CD14-positive monocyte (primary cell): Measurements from ENCODE around the gene DNAJC3. TPM values are rescaled to one million over a fixed set of nuclear protein-coding genes. Genes with fewer than 3 reads are reported as not detected.
"Not testable (repeated sequence)": the region's sequence is repeated elsewhere in the genome, so short reads cannot be mapped to it uniquely, and the experiment has no call there.

Experiments used
- DNase-seq, 3 donors: peaks; one replicate each; pipeline ENCODE4 v3.0.0-alpha.2; 2011 to 2022
- H2AFZ ChIP-seq: 2 replicates; pipeline ENCODE4 v1.6.0; 2012; ENCODE audit warnings: mild to moderate bottlenecking, low read depth, low read length, inconsistent platforms; ENCODE audit not compliant: insufficient read depth, poor library complexity, severe bottlenecking
- H3K27ac ChIP-seq, 2 donors: 1 replicate in 1 of 2; 2 replicates in 1 of 2; pipeline ENCODE4 v1.5.1; 2012 to 2013; ENCODE audit warnings: low read length in 2 of 2, control low read depth in 1 of 2, inconsistent platforms in 1 of 2, low read depth in 1 of 2, mild to moderate bottlenecking in 1 of 2
- H3K27me3 ChIP-seq, 2 donors: one replicate each; pipeline versions ENCODE4 v1.6.0 to v1.6.1; 2011 to 2013; ENCODE audit warnings: low read length in 2 of 2; ENCODE audit not compliant: control insufficient read depth in 2 of 2, insufficient read depth in 2 of 2
- H3K36me3 ChIP-seq, 2 donors: replicated peaks in 1 of 2; 1 replicate in 1 of 2; 2 replicates in 1 of 2; pipeline versions ENCODE4 v1.5.1 to v1.6.1; 2012 to 2013; ENCODE audit warnings: low read length in 2 of 2, control low read depth in 1 of 2, inconsistent platforms in 1 of 2, mild to moderate bottlenecking in 1 of 2; ENCODE audit not compliant: insufficient read depth in 2 of 2, control insufficient read depth in 1 of 2
- H3K4me1 ChIP-seq, 2 donors: 1 replicate in 1 of 2; 2 replicates in 1 of 2; pipeline versions ENCODE4 v1.5.1 to v1.6.1; 2012 to 2013; ENCODE audit warnings: low read length in 2 of 2, control low read depth in 1 of 2, inconsistent platforms in 1 of 2, mild to moderate bottlenecking in 1 of 2, moderate library complexity in 1 of 2; ENCODE audit not compliant: insufficient read depth in 2 of 2, control insufficient read depth in 1 of 2
- H3K4me2 ChIP-seq: replicated peaks from 2 replicates; pipeline ENCODE3; 2012; ENCODE audit warnings: low read length, moderate library complexity, mild to moderate bottlenecking; ENCODE audit not compliant: poor library complexity, severe bottlenecking; ENCODE audit errors: extremely low read depth
- H3K4me3 ChIP-seq, 3 experiments: fragments of 200-600 bp in 1 of 3; sonication (generic) in 1 of 3; replicated peaks in 1 of 3; 1 replicate in 2 of 3; 2 replicates in 1 of 3; pipeline ENCODE4 v1.5.1; 2011 to 2013; ENCODE audit warnings: low read length in 3 of 3, mild to moderate bottlenecking in 3 of 3, control low read depth in 2 of 3, low read depth in 2 of 3, inconsistent platforms in 1 of 3, moderate library complexity in 1 of 3
- H3K79me2 ChIP-seq: 2 replicates; pipeline ENCODE4 v1.6.0; 2012; ENCODE audit warnings: mild to moderate bottlenecking, control low read depth, inconsistent platforms, low read length, moderate library complexity; ENCODE audit not compliant: insufficient read depth
- H3K9ac ChIP-seq: 2 replicates; pipeline ENCODE4 v1.6.0; 2017; ENCODE audit warnings: low read length, mild to moderate bottlenecking; ENCODE audit not compliant: insufficient read depth, poor library complexity, severe bottlenecking
- H3K9me3 ChIP-seq, 2 donors: replicated peaks in 1 of 2; 1 replicate in 1 of 2; 2 replicates in 1 of 2; pipeline versions ENCODE4 v1.5.1 to v1.6.1; 2012 to 2013; ENCODE audit warnings: low read length in 2 of 2, control low read depth in 1 of 2; ENCODE audit not compliant: control insufficient read depth in 1 of 2, insufficient read depth in 1 of 2
- H4K20me1 ChIP-seq: 2 replicates; pipeline ENCODE4 v1.6.0; 2012; ENCODE audit warnings: mild to moderate bottlenecking, low read length, control low read depth, moderate library complexity; ENCODE audit not compliant: insufficient read depth
- H3K27ac Mint-ChIP-seq, 7 donors: one replicate each; pipeline ENCODE4 v1.8.0; 2020; ENCODE audit warnings: mild to moderate bottlenecking in 7 of 7, mixed read lengths in 7 of 7, moderate library complexity in 6 of 7, inconsistent platforms in 2 of 7
- H3K27me3 Mint-ChIP-seq, 3 donors: one replicate each; pipeline ENCODE4 v1.8.0; 2021 to 2022; ENCODE audit warnings: low read depth in 3 of 3, mild to moderate bottlenecking in 3 of 3, mixed read lengths in 3 of 3, moderate library complexity in 3 of 3, inconsistent platforms in 1 of 3
- H3K36me3 Mint-ChIP-seq, 2 donors: one replicate each; pipeline ENCODE4 v1.8.0; 2020; ENCODE audit warnings: mixed read lengths in 2 of 2, inconsistent platforms in 1 of 2, mild to moderate bottlenecking in 1 of 2
- H3K4me1 Mint-ChIP-seq: one replicate; pipeline ENCODE4 v1.8.0; 2020; ENCODE audit warnings: mild to moderate bottlenecking, mixed read lengths
- H3K4me3 Mint-ChIP-seq, 2 donors: one replicate each; pipeline ENCODE4 v1.8.0; 2020; ENCODE audit warnings: mild to moderate bottlenecking in 2 of 2, mixed read lengths in 2 of 2, moderate library complexity in 1 of 2
- H3K9me3 Mint-ChIP-seq, 7 donors: one replicate each; pipeline ENCODE4 v1.8.0; 2020 to 2022; ENCODE audit warnings: mixed read lengths in 7 of 7, mild to moderate bottlenecking in 6 of 7, moderate library complexity in 6 of 7, inconsistent platforms in 2 of 7
- WGBS: methylation state at CpG from one replicate; pipeline ENCODE4 v1.1.5; 2013; ENCODE audit warnings: missing lambda C conversion rate; ENCODE audit not compliant: insufficient coverage; 5-methylcytosine and 5-hydroxymethylcytosine counted together
- intact Hi-C, 2 donors: fragments of 100-400 bp; cut with micrococcal nuclease; formaldehyde crosslinking; loops; one replicate each; pipeline versions ENCODE4 v1.15.0 to v1.15.1; 2023
- polyA plus RNA-seq, 3 donors: library from polyadenylated mRNA; depleted of rRNA in 1 of 3; unstranded in 2 of 3; stranded (reverse) in 1 of 3; fragments of 300-500 nt in 2 of 3; fragments of >200 nt in 1 of 3; fragmentation: Illumina TruSeq in 2 of 3; gene quantifications; 1 replicate in 2 of 3; 2 replicates in 1 of 3; pipeline ENCODE4 v1.2.3, GENCODE V29; 2012 to 2021
- TF ChIP-seq, protein P1 (sequence below): fragments of 200-600 bp; IDR thresholded peaks from one replicate; pipeline ENCODE4 v1.8.0; 2022; ENCODE audit warnings: antibody characterized with exemption, mild to moderate bottlenecking

DNAJC3 gene
- polyA plus RNA-seq, 3 donors = 11.1 to 27.6 (median 22.3) TPM

- H3K36me3 ChIP-seq = peaks cover 17 to 33% of the 10 kb centered on the region in 2 donors
- peak overlapping the region; percentile 62 to 80 for H3K27ac ChIP-seq
- Mint-ChIP-seq H3K4me3 (no peak overlapping the region), H3K4me1 (peaks cover 65% of the 10 kb centered on the region), H3K36me3 (peaks cover 24 to 39% of the 10 kb centered on the region in 2 donors), H3K27me3 (no peaks in the 10 kb centered on the region), H3K9me3 (peaks cover 0 to 7% (median 0%) of the 10 kb centered on the region in 7 donors), H3K27ac (peak overlapping the region; percentile 89 to 95 (median 94))
- peak overlapping the region in 1 of 3 experiments; percentile 50 for H3K4me3 ChIP-seq
- peaks cover 13% of the 10 kb centered on the region for H4K20me1 ChIP-seq
- DNase-seq = peak in 2 of 3 donors; percentile 39 to 51
- peak overlapping the region; percentile 67 for H3K4me2 ChIP-seq
- peaks cover 0 to 3% of the 10 kb centered on the region in 2 donors for H3K9me3 ChIP-seq
- no peak overlapping the region for H3K9ac ChIP-seq
- no peak overlapping the region for H2AFZ ChIP-seq
- intact Hi-C loops = no loop called here
- H3K4me1 ChIP-seq = peaks cover 53 to 76% of the 10 kb centered on the region in 2 donors
- TF ChIP-seq, protein P1, sequence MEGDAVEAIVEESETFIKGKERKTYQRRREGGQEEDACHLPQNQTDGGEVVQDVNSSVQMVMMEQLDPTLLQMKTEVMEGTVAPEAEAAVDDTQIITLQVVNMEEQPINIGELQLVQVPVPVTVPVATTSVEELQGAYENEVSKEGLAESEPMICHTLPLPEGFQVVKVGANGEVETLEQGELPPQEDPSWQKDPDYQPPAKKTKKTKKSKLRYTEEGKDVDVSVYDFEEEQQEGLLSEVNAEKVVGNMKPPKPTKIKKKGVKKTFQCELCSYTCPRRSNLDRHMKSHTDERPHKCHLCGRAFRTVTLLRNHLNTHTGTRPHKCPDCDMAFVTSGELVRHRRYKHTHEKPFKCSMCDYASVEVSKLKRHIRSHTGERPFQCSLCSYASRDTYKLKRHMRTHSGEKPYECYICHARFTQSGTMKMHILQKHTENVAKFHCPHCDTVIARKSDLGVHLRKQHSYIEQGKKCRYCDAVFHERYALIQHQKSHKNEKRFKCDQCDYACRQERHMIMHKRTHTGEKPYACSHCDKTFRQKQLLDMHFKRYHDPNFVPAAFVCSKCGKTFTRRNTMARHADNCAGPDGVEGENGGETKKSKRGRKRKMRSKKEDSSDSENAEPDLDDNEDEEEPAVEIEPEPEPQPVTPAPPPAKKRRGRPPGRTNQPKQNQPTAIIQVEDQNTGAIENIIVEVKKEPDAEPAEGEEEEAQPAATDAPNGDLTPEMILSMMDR = no peak
- peaks cover 47% of the 10 kb centered on the region for H3K79me2 ChIP-seq
- no CpG with 5 or more reads among the region's 4 CpGs for WGBS
- no peaks in the 10 kb centered on the region for H3K27me3 ChIP-seq
Measured at GRCh38 chr13:95708811-95709500, 32.0 kb downstream of the DNAJC3 start.

DNA sequence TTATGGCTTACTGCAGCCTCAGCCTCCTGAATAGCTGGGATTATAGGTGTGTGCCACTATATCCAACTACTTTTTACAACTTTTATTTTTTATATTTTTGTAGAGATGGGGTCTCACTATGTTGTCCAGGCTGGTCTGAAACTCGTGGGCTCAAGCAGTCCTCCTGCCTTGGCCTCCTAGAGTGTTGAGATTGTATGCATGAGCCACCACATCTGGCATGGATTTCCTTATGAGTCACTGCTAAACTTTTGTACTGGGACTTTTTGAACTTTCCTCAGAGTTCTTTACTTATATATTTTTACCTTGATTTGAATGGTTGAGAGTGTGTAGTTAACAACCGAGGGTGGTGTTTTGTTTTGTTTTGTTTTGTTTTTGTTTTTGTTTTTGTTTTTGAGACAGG, 33.4 kb downstream of the DNAJC3 start:
- no peak overlapping the region for H2AFZ ChIP-seq
- Mint-ChIP-seq H3K27me3 (no peaks in the 10 kb centered on the region), H3K4me1 (peaks cover 75% of the 10 kb centered on the region), H3K9me3 (peaks cover 0 to 7% (median 0%) of the 10 kb centered on the region in 7 donors), H3K4me3 (no peak overlapping the region), H3K36me3 (peaks cover 27 to 41% of the 10 kb centered on the region in 2 donors), H3K27ac (peak overlapping the region; percentile 71 to 89 (median 82))
- H3K4me3 ChIP-seq = no peak overlapping the region
- peaks cover 57% of the 10 kb centered on the region for H3K79me2 ChIP-seq
- H3K9me3 ChIP-seq = peaks cover 0 to 3% of the 10 kb centered on the region in 2 donors
- H3K9ac ChIP-seq = no peak overlapping the region
- H3K4me2 ChIP-seq = no peak overlapping the region
- peaks cover 62 to 90% of the 10 kb centered on the region in 2 donors for H3K4me1 ChIP-seq
- WGBS = 100% methylated on average over 1 of the region's 2 CpGs
- peak in 2 of 3 donors; percentile 49 to 81 for DNase-seq
- peaks cover 17 to 33% of the 10 kb centered on the region in 2 donors for H3K36me3 ChIP-seq
- TF ChIP-seq, protein P1 = no peak
- H3K27ac ChIP-seq = peak overlapping the region; percentile 23 to 80
- H4K20me1 ChIP-seq = peaks cover 19% of the 10 kb centered on the region
- intact Hi-C loops = loop anchor here in 1 of 2 donors (5.0 kb wide), 1 partner anchor 33 kb away; the partner anchor contains the start of gene DNAJC3
- no peaks in the 10 kb centered on the region for H3K27me3 ChIP-seq

DNA sequence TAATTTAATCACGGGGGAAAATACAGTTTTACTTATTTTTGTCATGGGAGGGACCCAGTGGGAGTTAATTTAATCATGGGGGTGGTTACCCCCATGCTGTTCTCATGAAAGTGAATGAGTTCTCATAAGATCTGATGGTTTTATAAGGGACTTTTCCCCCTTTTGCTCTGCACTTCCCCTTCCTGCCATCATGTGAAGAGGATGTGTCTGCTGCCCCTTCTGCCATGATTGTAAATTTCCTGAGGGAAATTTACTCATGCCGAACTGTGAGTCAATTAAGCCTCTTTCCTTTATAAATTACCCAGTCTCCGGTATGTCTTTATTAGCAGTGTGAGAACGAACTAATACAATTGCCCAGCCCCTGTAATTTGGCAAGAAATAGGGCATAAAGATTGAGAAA, 35.9 kb downstream of the DNAJC3 start:
- H3K27ac ChIP-seq = peak overlapping the region in 1 of 2 donors; percentile 87
- H4K20me1 ChIP-seq = peaks cover 31% of the 10 kb centered on the region
- intact Hi-C loops = loop anchor here in 1 of 2 donors (5.0 kb wide), 1 partner anchor 36 kb away; the partner anchor contains the start of gene DNAJC3
- Mint-ChIP-seq H3K9me3 (peaks cover 2 to 13% (median 4%) of the 10 kb centered on the region in 7 donors), H3K36me3 (peaks cover 43 to 62% of the 10 kb centered on the region in 2 donors), H3K4me1 (peaks cover 53% of the 10 kb centered on the region), H3K27ac (peak overlapping the region; percentile 45 to 95 (median 86))
- not testable (repeated sequence) for H3K4me3 ChIP-seq, H3K9ac ChIP-seq, H2AFZ ChIP-seq, H3K4me2 ChIP-seq, H3K27me3 ChIP-seq, H3K27me3 Mint-ChIP-seq, H3K4me3 Mint-ChIP-seq
- WGBS = 100% methylated on average over 1 of the region's 4 CpGs
- peaks cover 0 to 11% of the 10 kb centered on the region in 2 donors for H3K9me3 ChIP-seq
- peak in 2 of 3 donors; percentile 31 to 78 for DNase-seq
- H3K4me1 ChIP-seq = peaks cover 44 to 68% of the 10 kb centered on the region in 2 donors
- peaks cover 82% of the 10 kb centered on the region for H3K79me2 ChIP-seq
- peaks cover 20 to 52% of the 10 kb centered on the region in 2 donors for H3K36me3 ChIP-seq
